IMR-90 (cell line): ENCODE data around the gene COL23A1. TPM values are rescaled to one million over a fixed set of nuclear protein-coding genes. Genes with fewer than 3 reads are reported as not detected.

Source experiments
- ATAC-seq: fragments of 200-7000 bp; cut with Tn5 transposase; 2 replicates; pipeline ENCODE4 v1.9.1; 2020; ENCODE audit warnings: low read depth, mild to moderate bottlenecking, moderate library complexity
- BruUV-seq: library from RNA; stranded (reverse); fragments of 400-500 nt; replicated peaks from 2 replicates; lab custom pipeline; 2021; lab: Mats Ljungman, UMichigan
- CTCF ChIA-PET: fragments of 300-600 bp; formaldehyde crosslinking; extraction: SDS; loops from one replicate; lab custom pipeline; 2021; ENCODE audit warnings: antibody characterized with exemption; lab: Yijun Ruan, JAX
- POLR2A ChIA-PET: fragments of 300-600 bp; sonication (Branson Sonifier 250); formaldehyde crosslinking; loops from one replicate; lab custom pipeline; 2022; ENCODE audit warnings: antibody characterized with exemption; ENCODE audit not compliant: unreplicated experiment; lab: Charles Lee
- DNase-seq: peaks from one replicate; pipeline ENCODE4 v3.0.0; 2013
- H2AFZ ChIP-seq: replicated peaks from 2 replicates; pipeline ENCODE3; 2013; ENCODE audit warnings: low read length, mild to moderate bottlenecking; ENCODE audit not compliant: poor library complexity
- H2AK5ac ChIP-seq: 2 replicates; pipeline ENCODE4 v1.6.1; 2013; ENCODE audit warnings: low read depth, low read length, inconsistent platforms
- H2AK9ac ChIP-seq: replicated peaks from 2 replicates; pipeline ENCODE3; 2013; ENCODE audit warnings: mild to moderate bottlenecking, low read depth, low read length, moderate library complexity; ENCODE audit not compliant: poor library complexity
- H2BK120ac ChIP-seq: 2 replicates; pipeline ENCODE4 v1.6.1; 2013; ENCODE audit warnings: low read depth, low read length, inconsistent platforms
- H2BK15ac ChIP-seq: 3 replicates; pipeline ENCODE4 v1.6.1; 2013; ENCODE audit warnings: low read depth, low read length, inconsistent platforms
- H2BK20ac ChIP-seq: 2 replicates; pipeline ENCODE4 v1.6.1; 2013; ENCODE audit warnings: low read depth, mild to moderate bottlenecking, inconsistent platforms, low read length, moderate library complexity
- H2BK5ac ChIP-seq: 2 replicates; pipeline ENCODE4 v1.6.1; 2013; ENCODE audit warnings: mild to moderate bottlenecking, low read depth, low read length, inconsistent platforms; ENCODE audit not compliant: poor library complexity, severe bottlenecking
- H3K14ac ChIP-seq: replicated peaks from 2 replicates; pipeline ENCODE4 v1.6.1; 2013; ENCODE audit warnings: low read depth, low read length, inconsistent platforms
- H3K18ac ChIP-seq: 2 replicates; pipeline ENCODE4 v1.6.1; 2013; ENCODE audit warnings: low read depth, low read length, control low read depth
- H3K23ac ChIP-seq: 2 replicates; pipeline ENCODE4 v1.6.1; 2013; ENCODE audit warnings: low read depth, low read length, inconsistent platforms
- H3K27ac ChIP-seq: 2 replicates; pipeline ENCODE4 v1.5.1; 2013; ENCODE audit warnings: mild to moderate bottlenecking, control low read depth, low read length; ENCODE audit not compliant: insufficient read depth
- H3K27me3 ChIP-seq: 2 replicates; pipeline ENCODE4 v1.6.1; 2013; ENCODE audit warnings: low read length; ENCODE audit not compliant: control insufficient read depth, insufficient read depth
- H3K36me3 ChIP-seq: 2 replicates; pipeline ENCODE4 v1.6.1; 2013; ENCODE audit warnings: low read length, mixed read lengths; ENCODE audit not compliant: control insufficient read depth, insufficient read depth
- H3K4ac ChIP-seq: 2 replicates; pipeline ENCODE4 v1.6.1; 2013; ENCODE audit warnings: low read depth, low read length, inconsistent platforms
- H3K4me1 ChIP-seq: 2 replicates; pipeline ENCODE4 v1.6.1; 2013; ENCODE audit warnings: low read length, mixed read lengths; ENCODE audit not compliant: control insufficient read depth, insufficient read depth
- H3K4me2 ChIP-seq: 2 replicates; pipeline ENCODE4 v1.6.1; 2013; ENCODE audit warnings: low read depth, mild to moderate bottlenecking, control low read depth, low read length, moderate library complexity
- H3K4me3 ChIP-seq: 2 replicates; pipeline ENCODE4 v1.5.1; 2013; ENCODE audit warnings: low read depth, mild to moderate bottlenecking, control low read depth, low read length, moderate library complexity; ENCODE audit not compliant: insufficient read depth
- H3K56ac ChIP-seq: 2 replicates; pipeline ENCODE4 v1.6.1; 2013; ENCODE audit warnings: low read length, inconsistent platforms; ENCODE audit not compliant: insufficient read depth; ENCODE audit errors: extremely low read depth
- H3K79me1 ChIP-seq, 2 experiments: 2 replicates each; pipeline ENCODE4 v1.6.1; 2013; ENCODE audit warnings: low read length in 2 of 2, inconsistent platforms in 1 of 2, low read depth in 1 of 2
- H3K9ac ChIP-seq: 2 replicates; pipeline ENCODE4 v1.6.1; 2013; ENCODE audit warnings: low read depth, low read length, control low read depth
- H3K9me1 ChIP-seq: 2 replicates; pipeline ENCODE4 v1.6.1; 2013; ENCODE audit warnings: low read length, inconsistent platforms; ENCODE audit not compliant: insufficient read depth
- H3K9me3 ChIP-seq: 2 replicates; pipeline ENCODE4 v1.6.1; 2013; ENCODE audit warnings: low read length; ENCODE audit not compliant: control insufficient read depth, insufficient read depth
- H4K20me1 ChIP-seq: 2 replicates; pipeline ENCODE4 v1.6.1; 2013; ENCODE audit warnings: low read length, inconsistent platforms; ENCODE audit not compliant: insufficient read depth
- H4K5ac ChIP-seq: 2 replicates; pipeline ENCODE4 v1.6.1; 2013; ENCODE audit warnings: mild to moderate bottlenecking, low read depth, low read length, control low read depth
- H4K8ac ChIP-seq, 2 experiments: 2 replicates each; pipeline ENCODE4 v1.6.1; 2013; ENCODE audit warnings: low read depth in 2 of 2, low read length in 2 of 2, control low read depth in 1 of 2, inconsistent platforms in 1 of 2
- H4K91ac ChIP-seq: 2 replicates; pipeline ENCODE4 v1.6.1; 2013; ENCODE audit warnings: low read depth, low read length, inconsistent platforms; ENCODE audit not compliant: insufficient read depth
- BHLHE40 ChIP-seq: fragments of 150-350 bp; IDR thresholded peaks from 2 replicates; pipeline ENCODE4 v1.6.1; 2016; ENCODE audit warnings: mild to moderate bottlenecking, low read depth, low read length
- CEBPB ChIP-seq: IDR thresholded peaks from 2 replicates; pipeline ENCODE4 v1.6.1; 2012; ENCODE audit warnings: low read depth, low read length, improper control_type of control experiment
- CHD1 ChIP-seq: IDR thresholded peaks from 2 replicates; pipeline ENCODE4 v1.6.1; 2012; ENCODE audit warnings: low read depth, low read length, improper control_type of control experiment
- CTCF ChIP-seq: conservative IDR thresholded peaks from 2 replicates; pipeline ENCODE4 v1.5.1; 2012; ENCODE audit warnings: mild to moderate bottlenecking, low read depth, low read length, improper control_type of control experiment
- ELK1 ChIP-seq: fragments of 150-350 bp; IDR thresholded peaks from 2 replicates; pipeline ENCODE4 v1.6.1; 2016; ENCODE audit warnings: low read depth, mild to moderate bottlenecking, low read length, moderate library complexity, borderline replicate concordance
- MAFK ChIP-seq: IDR thresholded peaks from 2 replicates; pipeline ENCODE4 v1.6.1; 2012; ENCODE audit warnings: low read depth, low read length, improper control_type of control experiment
- MAZ ChIP-seq: IDR thresholded peaks from 2 replicates; pipeline ENCODE4 v1.6.1; 2012; ENCODE audit warnings: low read depth, mild to moderate bottlenecking, low read length, improper control_type of control experiment, moderate library complexity, borderline replicate concordance
- POLR2A ChIP-seq: IDR thresholded peaks from 2 replicates; pipeline ENCODE4 v1.6.1; 2012; ENCODE audit warnings: mild to moderate bottlenecking, low read depth, low read length
- RAD21 ChIP-seq: IDR thresholded peaks from 2 replicates; pipeline ENCODE4 v1.6.1; 2012; ENCODE audit warnings: low read length, improper control_type of control experiment
- RFX5 ChIP-seq: IDR thresholded peaks from 2 replicates; pipeline ENCODE4 v1.8.0; 2012; ENCODE audit warnings: low read depth, mild to moderate bottlenecking, low read length, moderate library complexity
- SMC3 ChIP-seq: fragments of 150-350 bp; IDR thresholded peaks from 2 replicates; pipeline ENCODE4 v1.6.1; 2016; ENCODE audit warnings: low read depth, mild to moderate bottlenecking, antibody characterized with exemption, low read length, moderate library complexity
- WGBS, 2 experiments: methylation state at CpG; one replicate each; pipeline versions ENCODE4 v1.1.5 to v1.1.7; 2013; ENCODE audit warnings: missing lambda C conversion rate in 2 of 2; ENCODE audit not compliant: insufficient read length in 1 of 2; ENCODE audit errors: extremely low coverage in 2 of 2; 5-methylcytosine and 5-hydroxymethylcytosine counted together
- dilution Hi-C: fragments of 300-500 bp; cut with HindIII; formaldehyde crosslinking; loops from one replicate; pipeline ENCODE4 v1.14.3; 2018; ENCODE audit warnings: low sequenced_read_pairs; ENCODE audit not compliant: unreplicated experiment
- in situ Hi-C: fragments of 300-500 bp; cut with MboI; formaldehyde crosslinking; loops from 3 replicates; pipeline ENCODE4 v1.14.3; 2019; ENCODE audit warnings: low sequenced_read_pairs, inconsistent platforms, mixed read lengths
- intact Hi-C: fragments of 100-400 bp; cut with micrococcal nuclease; formaldehyde crosslinking; loops from 2 replicates; pipeline ENCODE4 v1.10.0; 2022
- polyA plus RNA-seq, 3 experiments: library from polyadenylated mRNA; depleted of rRNA; stranded (reverse); fragments of >200 nt; gene quantifications; 2 replicates each; pipeline ENCODE4 v1.2.3, GENCODE V29; 2012; ENCODE audit warnings: low replicate concordance in 1 of 3
- total RNA-seq: library from RNA; depleted of rRNA; stranded (reverse); fragments of >200 nt; gene quantifications from 2 replicates; pipeline ENCODE4 v1.2.3, GENCODE V29; 2012

COL23A1 gene
- total and polyA plus RNA-seq, 2 of the 4 experiments (the other 2 are of a cell fraction): not detected

- TF ChIP-seq CTCF (no peak), CHD1 (no peak)
Measured at GRCh38 chr5:178434851-178435250, 155.3 kb downstream of the COL23A1 start (continued).

GRCh38 chr5:178434016-178434761 is 156.0 kb downstream of the COL23A1 start:
- Histone ChIP-seq H4K91ac (no peak overlapping the region), H3K56ac (no peak overlapping the region), H3K9ac (no peak overlapping the region), H3K4me1 (no peaks in the 10 kb centered on the region), H3K27me3 (no peaks in the 10 kb centered on the region; the same call in 1 of the 2 replicates), H4K5ac (no peak overlapping the region), H3K23ac (no peak overlapping the region), H2BK20ac (no peak overlapping the region), H4K20me1 (no peaks in the 10 kb centered on the region), H4K8ac (no peak overlapping the region), H3K79me1 (no peaks in the 10 kb centered on the region), H3K9me3 (peaks cover 27% of the 10 kb centered on the region), H2AK5ac (no peak overlapping the region), H3K27ac (no peak overlapping the region), H3K4me2 (no peak overlapping the region), H3K4me3 (no peak overlapping the region), H3K4ac (no peak overlapping the region), H2AK9ac (no peak overlapping the region), H3K9me1 (no peaks in the 10 kb centered on the region), H3K18ac (no peak overlapping the region), H3K36me3 (no peaks in the 10 kb centered on the region), H3K14ac (no peak overlapping the region), H2BK5ac (no peak overlapping the region), H2AFZ (no peak overlapping the region), H2BK15ac (no peak overlapping the region), H2BK120ac (no peak overlapping the region)
- dilution Hi-C loops (no loop called here), in situ Hi-C loops (no loop called here), intact Hi-C loops (no loop called here)
- BruUV-seq: no TSS peak
- ATAC-seq (no peak), DNase-seq (no peak)
- 100% methylated on average over 1 of the region's 13 CpGs; no CpG with 5 or more reads in 1 of the 2 experiments for WGBS, 2 experiments
- ChIA-PET CTCF (no interaction called here), POLR2A (no interaction called here)
- TF ChIP-seq SMC3 (no peak), MAFK (no peak), MAZ (no peak), ELK1 (no peak), RAD21 (no peak), CHD1 (no peak), BHLHE40 (no peak), POLR2A (no peak), RFX5 (no peak), CTCF (no peak), CEBPB (no peak)
